Measurements from ENCODE around the gene ATP4B. TPM values are rescaled to one million over a fixed set of nuclear protein-coding genes. Genes with fewer than 3 reads are reported as not detected.

Gene ATP4B
- total and polyA plus RNA-seq, 8 donors: not detected

DNA sequence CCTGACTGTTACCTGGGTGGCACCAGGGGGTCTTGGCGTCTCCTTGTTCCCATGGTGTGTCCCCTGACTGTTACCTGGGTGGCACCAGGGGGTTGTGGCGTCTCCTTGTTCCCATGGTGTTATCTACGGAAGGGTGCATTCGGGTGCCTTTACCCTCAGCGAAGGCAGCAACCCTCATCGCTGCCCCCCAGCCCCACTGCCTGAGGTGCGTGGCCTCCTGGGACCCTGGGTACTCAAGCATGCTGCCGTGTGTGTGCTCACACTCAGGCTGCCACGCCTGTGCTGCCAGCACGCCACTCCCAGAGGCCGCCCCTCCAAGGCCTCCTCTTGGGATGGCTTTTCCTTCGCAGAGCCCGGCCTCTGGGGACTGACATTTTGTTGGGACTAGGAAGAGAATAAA lies 48.4 kb downstream of the ATP4B start:
- TF ChIP-seq, protein P1, sequence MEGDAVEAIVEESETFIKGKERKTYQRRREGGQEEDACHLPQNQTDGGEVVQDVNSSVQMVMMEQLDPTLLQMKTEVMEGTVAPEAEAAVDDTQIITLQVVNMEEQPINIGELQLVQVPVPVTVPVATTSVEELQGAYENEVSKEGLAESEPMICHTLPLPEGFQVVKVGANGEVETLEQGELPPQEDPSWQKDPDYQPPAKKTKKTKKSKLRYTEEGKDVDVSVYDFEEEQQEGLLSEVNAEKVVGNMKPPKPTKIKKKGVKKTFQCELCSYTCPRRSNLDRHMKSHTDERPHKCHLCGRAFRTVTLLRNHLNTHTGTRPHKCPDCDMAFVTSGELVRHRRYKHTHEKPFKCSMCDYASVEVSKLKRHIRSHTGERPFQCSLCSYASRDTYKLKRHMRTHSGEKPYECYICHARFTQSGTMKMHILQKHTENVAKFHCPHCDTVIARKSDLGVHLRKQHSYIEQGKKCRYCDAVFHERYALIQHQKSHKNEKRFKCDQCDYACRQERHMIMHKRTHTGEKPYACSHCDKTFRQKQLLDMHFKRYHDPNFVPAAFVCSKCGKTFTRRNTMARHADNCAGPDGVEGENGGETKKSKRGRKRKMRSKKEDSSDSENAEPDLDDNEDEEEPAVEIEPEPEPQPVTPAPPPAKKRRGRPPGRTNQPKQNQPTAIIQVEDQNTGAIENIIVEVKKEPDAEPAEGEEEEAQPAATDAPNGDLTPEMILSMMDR (IDR thresholded peaks at IDR 0.05): no peak
- DNase-seq (peak in 1 of 6 donors; percentile 41), ATAC-seq (no peak), FAIRE-seq (no peak)
- intact Hi-C loops (cut with DNase I): no loop called here
- 95 to 97% methylated on average over 13 of the region's 13 CpGs for WGBS, 2 donors
- Histone ChIP-seq H3K27ac (no peak overlapping the region), H3K4me1 (no peaks in the 10 kb centered on the region), H3K36me3 (no peaks in the 10 kb centered on the region), H3K27me3 (no peaks in the 10 kb centered on the region), H3K4me3 (no peak overlapping the region), H3K9me3 (no peaks in the 10 kb centered on the region)

- ATAC-seq: no peak
- 91 to 96% methylated on average over 22 of the region's 22 CpGs for WGBS, 2 donors
- no peaks in the 10 kb centered on the region for H3K27me3 ChIP-seq
- peak in 1 of 6 donors; percentile 55 for DNase-seq
- no peaks in the 10 kb centered on the region for H3K9me3 ChIP-seq
- no peaks in the 10 kb centered on the region for H3K36me3 ChIP-seq
- intact Hi-C loops (cut with DNase I): no loop called here
- TF ChIP-seq, protein P1 (IDR thresholded peaks at IDR 0.05): no peak
- no peak overlapping the region for H3K4me3 ChIP-seq
- no peaks in the 10 kb centered on the region for H3K4me1 ChIP-seq
- H3K27ac ChIP-seq: no peak overlapping the region
- no peak for FAIRE-seq
Measured at GRCh38 chr13:113608967-113609533, 48.9 kb downstream of the ATP4B start.

DNA sequence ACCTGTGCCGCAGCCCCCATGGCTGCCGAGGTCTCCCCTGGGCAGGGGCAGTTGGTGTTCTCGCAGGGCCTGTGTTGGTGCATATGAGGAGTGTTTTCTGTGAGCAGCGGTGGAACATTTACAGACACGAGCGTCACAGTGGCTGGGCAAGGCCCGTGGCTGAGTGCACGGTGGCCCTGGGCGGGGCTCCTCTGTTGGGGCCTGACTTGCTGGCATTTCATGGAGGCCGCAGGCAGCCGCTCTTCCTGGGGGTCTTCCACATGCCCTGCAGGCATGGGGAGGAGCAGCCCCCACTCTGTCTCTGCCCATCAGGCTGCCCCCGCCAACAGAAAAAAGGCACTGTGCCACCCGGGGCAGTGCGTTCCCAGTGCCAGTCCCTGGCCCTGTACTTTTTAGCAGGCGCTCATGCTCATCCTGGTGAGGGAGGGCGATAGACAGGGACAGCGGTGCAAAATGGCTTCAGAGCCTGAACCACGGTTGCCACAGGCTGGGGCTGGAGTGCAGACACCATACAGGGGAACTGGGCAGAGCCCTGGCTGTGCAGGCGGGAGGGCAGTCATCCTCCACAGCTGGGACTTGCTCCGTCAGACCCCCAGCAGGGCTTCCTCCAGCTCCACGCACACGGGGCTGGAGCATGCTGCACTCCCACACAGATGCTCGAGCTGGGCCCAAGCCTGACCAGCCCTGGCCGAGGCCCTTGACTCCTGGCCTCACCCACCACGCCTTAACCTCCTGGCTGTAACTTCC lies 49.9 kb downstream of the ATP4B start:
- Histone ChIP-seq H3K4me1 (no peaks in the 10 kb centered on the region), H3K9me3 (no peaks in the 10 kb centered on the region), H3K4me3 (no peak overlapping the region), H3K36me3 (no peaks in the 10 kb centered on the region), H3K27ac (no peak overlapping the region), H3K27me3 (no peaks in the 10 kb centered on the region)
- intact Hi-C loops (cut with DNase I): no loop called here
- peak in 1 of 4 donors; percentile 14 for ATAC-seq
- FAIRE-seq: no peak
- TF ChIP-seq, protein P1 (IDR thresholded peaks at IDR 0.05): no peak
- DNase-seq: peak in 1 of 6 donors; percentile 46
- 89 to 90% methylated on average over 24 to 25 of the region's 25 CpGs for WGBS, 2 donors

DNA sequence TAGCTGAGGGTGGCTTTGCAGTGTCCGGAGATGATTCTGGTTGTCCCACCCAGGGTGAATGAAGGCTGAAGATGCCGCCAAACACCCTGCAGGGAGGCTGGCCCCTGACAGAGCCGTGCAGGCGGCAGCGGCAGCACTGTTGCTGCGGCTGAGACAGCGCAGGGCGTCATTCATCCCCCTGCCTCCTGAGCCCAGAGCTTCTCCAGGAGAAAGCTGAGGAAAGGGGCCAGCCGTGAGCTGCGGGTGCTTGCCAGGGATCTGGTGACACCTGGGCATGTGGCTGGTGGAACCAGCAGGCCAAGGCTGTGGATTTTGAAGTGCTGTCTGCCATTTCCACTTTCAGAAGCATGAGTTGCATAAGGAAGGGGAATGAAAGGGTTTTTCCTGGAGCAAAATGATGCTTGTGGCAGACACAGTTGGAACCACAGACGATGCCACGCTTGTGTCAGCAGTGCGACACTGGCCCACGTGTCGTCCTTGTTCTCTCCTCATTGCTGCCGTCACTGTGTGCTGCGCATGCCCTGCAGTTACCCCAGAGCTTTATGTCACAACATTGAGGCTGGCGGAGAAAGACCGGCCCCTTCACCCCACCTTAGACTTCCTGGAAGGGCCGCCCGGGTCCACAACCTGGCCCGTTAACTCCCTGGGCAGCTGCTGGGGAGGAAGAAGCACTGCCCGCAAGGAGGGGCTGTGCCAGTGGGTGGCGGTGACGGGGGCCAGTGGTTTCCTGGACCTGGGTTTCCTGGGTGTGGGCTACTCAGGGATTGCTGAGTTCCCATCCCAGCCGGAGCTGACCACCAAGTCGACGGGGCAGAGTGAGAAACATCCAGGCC lies 50.7 kb downstream of the ATP4B start:
- 90 to 91% methylated on average over 28 of the region's 28 CpGs for WGBS, 2 donors
- no peak overlapping the region for H3K27ac ChIP-seq

More for the DNA sequence above, 50.7 kb downstream of the ATP4B start:
- FAIRE-seq (no peak), ATAC-seq (peak in 2 of 4 donors; percentile 36 to 42), DNase-seq (peak in 1 of 6 donors; percentile 34)
- TF ChIP-seq, protein P1 (IDR thresholded peaks at IDR 0.05): no peak
- Histone ChIP-seq H3K36me3 (no peaks in the 10 kb centered on the region), H3K4me1 (no peaks in the 10 kb centered on the region), H3K27me3 (no peaks in the 10 kb centered on the region), H3K9me3 (no peaks in the 10 kb centered on the region), H3K4me3 (no peak overlapping the region)
- intact Hi-C loops (cut with DNase I): no loop called here

Data from pancreas (tissue), 10 donors.